DOHH2 (cell line): ENCODE measurements around the gene TNFRSF25.

ENCODE experiments used
- H3F3A ChIP-seq: fragments of 200-600 bp; sonication (generic), shearing (Covaris generic); 2 replicates; pipeline ENCODE4 v1.6.0; 2016; ENCODE audit warnings: antibody characterized with exemption, mild to moderate bottlenecking; ENCODE audit not compliant: control insufficient read depth, insufficient read depth
- H3K27ac ChIP-seq: fragments of 200-600 bp; sonication (generic); 2 replicates; pipeline ENCODE4 v1.5.1; 2014; ENCODE audit warnings: low read depth, mild to moderate bottlenecking, low read length, moderate library complexity
- H3K27me3 ChIP-seq: fragments of 200-600 bp; sonication (generic); 2 replicates; pipeline ENCODE4 v1.6.1; 2014; ENCODE audit warnings: mild to moderate bottlenecking, low read length, mixed read lengths; ENCODE audit not compliant: control insufficient read depth
- H3K36me3 ChIP-seq: fragments of 200-600 bp; sonication (generic); 2 replicates; pipeline ENCODE4 v1.6.1; 2014; ENCODE audit warnings: mild to moderate bottlenecking, low read length, moderate library complexity, mixed read lengths; ENCODE audit not compliant: control insufficient read depth
- H3K4me1 ChIP-seq: fragments of 200-600 bp; sonication (generic); 2 replicates; pipeline ENCODE4 v1.6.1; 2014; ENCODE audit warnings: mild to moderate bottlenecking, low read length, mixed read lengths; ENCODE audit not compliant: control insufficient read depth
- H3K4me2 ChIP-seq: fragments of 200-600 bp; sonication (generic); 2 replicates; pipeline ENCODE4 v1.6.0; 2014; ENCODE audit warnings: mild to moderate bottlenecking, low read length, moderate library complexity
- H3K4me3 ChIP-seq: fragments of 200-600 bp; sonication (generic); 2 replicates; pipeline ENCODE4 v1.5.1; 2014; ENCODE audit warnings: mild to moderate bottlenecking, low read length, mixed read lengths
- H3K79me2 ChIP-seq: fragments of 200-600 bp; sonication (generic); 2 replicates; pipeline ENCODE4 v1.6.1; 2014; ENCODE audit warnings: mild to moderate bottlenecking, low read length, mixed read lengths; ENCODE audit not compliant: control insufficient read depth
- H3K9me2 ChIP-seq: fragments of 200-600 bp; sonication (generic); replicated peaks from 2 replicates; pipeline ENCODE4 v1.6.1; 2014; ENCODE audit warnings: mild to moderate bottlenecking, low read length, mixed read lengths; ENCODE audit not compliant: control insufficient read depth
- H3K9me3 ChIP-seq: fragments of 200-600 bp; sonication (generic); 2 replicates; pipeline ENCODE4 v1.6.1; 2014; ENCODE audit warnings: antibody characterized with exemption, low read length, mixed read lengths; ENCODE audit not compliant: control insufficient read depth, insufficient read depth
- H4K20me1 ChIP-seq: fragments of 200-600 bp; sonication (generic); 2 replicates; pipeline ENCODE4 v1.6.0; 2014; ENCODE audit warnings: low read depth, mild to moderate bottlenecking, antibody characterized with exemption, low read length, moderate library complexity; ENCODE audit not compliant: control insufficient read depth, insufficient read depth
- CTCF ChIP-seq: fragments of 200-600 bp; sonication (generic); IDR thresholded peaks from one replicate; pipeline ENCODE4 v1.5.1; 2014; ENCODE audit warnings: antibody characterized with exemption, mild to moderate bottlenecking, low read depth, low read length; ENCODE audit not compliant: poor library complexity, severe bottlenecking
- EZH2phosphoT487 ChIP-seq: fragments of 200-600 bp; sonication (generic); IDR thresholded peaks from 2 replicates; pipeline ENCODE4 v1.6.1; 2017; ENCODE audit warnings: borderline replicate concordance, mild to moderate bottlenecking, antibody characterized with exemption, low read length, moderate library complexity, mixed read lengths

TNFRSF25 gene

GRCh38 chr1:6417961-6418667, 47.9 kb downstream of the TNFRSF25 start:
- H3K27me3 ChIP-seq: peaks cover 43% of the 10 kb centered on the region
- H3K9me3 ChIP-seq: no peaks in the 10 kb centered on the region
- H3K4me2 ChIP-seq: no peak overlapping the region
- H3K4me1 ChIP-seq: no peaks in the 10 kb centered on the region
- H3K4me3 ChIP-seq: no peak overlapping the region
- H4K20me1 ChIP-seq: no peaks in the 10 kb centered on the region
- no peaks in the 10 kb centered on the region for H3K36me3 ChIP-seq
- H3K9me2 ChIP-seq: no peaks in the 10 kb centered on the region
- TF ChIP-seq CTCF: no peak
- H3K27ac ChIP-seq: no peak overlapping the region
- no peaks in the 10 kb centered on the region for H3K79me2 ChIP-seq
- no peaks in the 10 kb centered on the region for H3F3A ChIP-seq

- H3K27ac ChIP-seq: no peak overlapping the region
- no peaks in the 10 kb centered on the region for H4K20me1 ChIP-seq
- H3K27me3 ChIP-seq: peaks cover 37% of the 10 kb centered on the region
- H3K79me2 ChIP-seq: no peaks in the 10 kb centered on the region
- no peaks in the 10 kb centered on the region for H3F3A ChIP-seq
- no peaks in the 10 kb centered on the region for H3K9me3 ChIP-seq
- no peaks in the 10 kb centered on the region for H3K36me3 ChIP-seq
- H3K4me3 ChIP-seq: no peak overlapping the region
- H3K9me2 ChIP-seq: no peaks in the 10 kb centered on the region
- H3K4me1 ChIP-seq: no peaks in the 10 kb centered on the region
- TF ChIP-seq CTCF: no peak
- TF ChIP-seq EZH2phosphoT487: no peak
- no peak overlapping the region for H3K4me2 ChIP-seq
These were observed 49.1 kb downstream of the TNFRSF25 start for GRCh38 chr1:6416906-6417305.

GRCh38 chr1:6416295-6416656, 49.7 kb downstream of the TNFRSF25 start:
- Histone ChIP-seq H3K4me3 (no peak overlapping the region), H3K4me2 (no peak overlapping the region), H3K27me3 (peaks cover 31% of the 10 kb centered on the region), H3K36me3 (no peaks in the 10 kb centered on the region), H3K27ac (no peak overlapping the region), H3K79me2 (no peaks in the 10 kb centered on the region), H3F3A (no peaks in the 10 kb centered on the region), H3K9me2 (no peaks in the 10 kb centered on the region), H4K20me1 (no peaks in the 10 kb centered on the region), H3K4me1 (no peaks in the 10 kb centered on the region), H3K9me3 (no peaks in the 10 kb centered on the region)
- no peak for TF ChIP-seq CTCF
- no peak for TF ChIP-seq EZH2phosphoT487
